A549 (cell line): ENCODE data around the gene ITPR3. TPM values are rescaled to one million over a fixed set of nuclear protein-coding genes. Genes with fewer than 3 reads are reported as not detected.
A peak's percentile ranks its signal among the peaks of the same experiment; 100 is the strongest.

Experiments used
- ATAC-seq, 2 experiments: fragments of 200-7000 bp in 1 of 2; fragments of >200 bp in 1 of 2; cut with Nextera tagmentation in 1 of 2; cut with Tn5 transposase in 1 of 2; 3 replicates each; pipeline versions ENCODE4 v1.8.0 to v1.9.1; 2018 to 2020; ENCODE audit warnings: mild to moderate bottlenecking in 1 of 2, moderate library complexity in 1 of 2
- CTCF ChIA-PET: fragments of 300-600 bp; sonication (Branson Sonifier 250); formaldehyde crosslinking; extraction: SDS; loops from one replicate; lab custom pipeline; 2021; ENCODE audit warnings: antibody characterized with exemption, inconsistent platforms; lab: Yijun Ruan, JAX
- POLR2A ChIA-PET: fragments of 350-600 bp; formaldehyde crosslinking; extraction: SDS; loops from one replicate; lab custom pipeline; 2021; ENCODE audit warnings: antibody characterized with exemption, inconsistent platforms; lab: Yijun Ruan, JAX
- DNase-seq, 2 experiments: peaks; one replicate each; pipeline versions ENCODE4 v3.0.0 to v3.0.0-alpha.2; 2011 to 2016; ENCODE audit warnings: low read depth in 1 of 2, low spot score in 1 of 2
- FAIRE-seq: peaks from 2 replicates; lab custom pipeline; 2011; peaks lifted over from hg19 to GRCh38; lab: Jason Lieb, UNC
- H3K27ac ChIP-seq, 2 experiments: fragments of >200 bp; sonication (Bioruptor Twin); formaldehyde crosslinking; 3 replicates each; pipeline ENCODE4 v1.5.1; 2016 to 2017
- H3K4me1 ChIP-seq: fragments of >200 bp; sonication (Bioruptor Twin); formaldehyde crosslinking; 3 replicates; pipeline ENCODE4 v1.6.1; 2016
- H3K4me2 ChIP-seq: fragments of >200 bp; sonication (Bioruptor Twin); formaldehyde crosslinking; 3 replicates; pipeline ENCODE4 v1.6.1; 2016
- H3K4me3 ChIP-seq: fragments of >200 bp; sonication (Bioruptor Twin); formaldehyde crosslinking; 3 replicates; pipeline ENCODE4 v1.5.1; 2016
- H3K9me3 ChIP-seq: fragments of >200 bp; sonication (Bioruptor Twin); formaldehyde crosslinking; 3 replicates; pipeline ENCODE4 v1.6.1; 2016
- CBX8 ChIP-seq: fragments of 200-600 bp; sonication (generic); IDR thresholded peaks from 2 replicates; pipeline ENCODE4 v1.6.1; 2016
- CEBPB ChIP-seq, 2 experiments: fragments of >200 bp in 1 of 2; sonication (Bioruptor Twin) in 1 of 2; formaldehyde crosslinking in 1 of 2; IDR thresholded peaks; 2 replicates each; pipeline ENCODE4 v1.6.1; 2012 to 2016
- EHMT2 ChIP-seq: fragments of 200-600 bp; sonication (generic); IDR thresholded peaks from 2 replicates; pipeline ENCODE4 v1.6.1; 2016; ENCODE audit warnings: antibody characterized with exemption, low read depth, mild to moderate bottlenecking, moderate library complexity
- EP300 ChIP-seq, 2 experiments: fragments of >200 bp; sonication (Bioruptor Twin); formaldehyde crosslinking; IDR thresholded peaks; 2 replicates in 1 of 2; 3 replicates in 1 of 2; pipeline ENCODE4 v1.6.1; 2016 to 2017
- HOXB13 ChIP-seq: fragments of 250-450 bp; sonication (Bioruptor Pico); IDR thresholded peaks from 2 replicates; pipeline ENCODE4 v1.5.0; 2020; ENCODE audit warnings: low read depth, mild to moderate bottlenecking, moderate library complexity
- MYC ChIP-seq: IDR thresholded peaks from 2 replicates; pipeline ENCODE4 v1.6.1; 2012; ENCODE audit warnings: mild to moderate bottlenecking, inconsistent platforms, low read length, improper control_type of control experiment, borderline replicate concordance
- NR3C1 ChIP-seq: fragments of >200 bp; sonication (Bioruptor Twin); formaldehyde crosslinking; IDR thresholded peaks from 3 replicates; pipeline ENCODE4 v1.6.1; 2017
- PHF8 ChIP-seq: fragments of 200-600 bp; sonication (generic); IDR thresholded peaks from 2 replicates; pipeline ENCODE4 v1.6.1; 2016; ENCODE audit warnings: low read depth, mild to moderate bottlenecking, antibody characterized with exemption, moderate library complexity, borderline replicate concordance
- POLR2AphosphoS2 ChIP-seq: conservative IDR thresholded peaks from 2 replicates; pipeline ENCODE4 v1.6.1; 2012; ENCODE audit warnings: low read length, improper control_type of control experiment, inconsistent platforms
- RARB ChIP-seq: fragments of 250-450 bp; sonication (Bioruptor Pico); IDR thresholded peaks from 2 replicates; pipeline ENCODE4 v1.8.0; 2021; ENCODE audit warnings: mild to moderate bottlenecking, moderate library complexity
- RCOR1 ChIP-seq: fragments of 150-350 bp; IDR thresholded peaks from 2 replicates; pipeline ENCODE4 v1.6.1; 2014; ENCODE audit warnings: antibody characterized with exemption, low read length, low read depth
- SMC3 ChIP-seq: fragments of >200 bp; sonication (Bioruptor Twin); formaldehyde crosslinking; IDR thresholded peaks from 3 replicates; pipeline ENCODE4 v1.6.1; 2018; ENCODE audit warnings: inconsistent platforms
- SREBF2 ChIP-seq: fragments of 450-650 bp; IDR thresholded peaks from 2 replicates; pipeline ENCODE4 v1.6.1; 2014; ENCODE audit warnings: mild to moderate bottlenecking, moderate library complexity
- ZFP36 ChIP-seq: fragments of 450-650 bp; IDR thresholded peaks from 2 replicates; pipeline ENCODE4 v1.6.1; 2014; ENCODE audit warnings: borderline replicate concordance; ENCODE audit not compliant: partially characterized antibody
- ZNF302 ChIP-seq: fragments of 250-450 bp; sonication (Bioruptor Pico); IDR thresholded peaks from 2 replicates; pipeline ENCODE4 v1.9.0; 2021; ENCODE audit warnings: inconsistent platforms, mild to moderate bottlenecking, moderate library complexity
- WGBS: methylation state at CpG from one replicate; pipeline ENCODE4 v1.1.6; 2017; ENCODE audit errors: missing lambda C conversion rate; 5-methylcytosine and 5-hydroxymethylcytosine counted together
- polyA plus RNA-seq, 4 experiments: library from polyadenylated mRNA; depleted of rRNA in 3 of 4; stranded (reverse); fragments of >200 nt; fragmentation: RNase III in 1 of 4; extraction: RNeasy Plus Mini Kit Qiagen cat#74134 plus additional on column Dnase treatment in 1 of 4; gene quantifications; 2 replicates in 3 of 4; 3 replicates in 1 of 4; pipeline ENCODE4 v1.2.3, GENCODE V29; 2011 to 2017
- TF ChIP-seq, protein P1 (sequence below): fragments of >200 bp; sonication (Bioruptor Twin); formaldehyde crosslinking; IDR thresholded peaks from 3 replicates; pipeline ENCODE4 v1.5.1; 2016
- TF ChIP-seq, protein P2 (sequence below): fragments of 250-450 bp; sonication (Bioruptor Pico); IDR thresholded peaks from 2 replicates; pipeline ENCODE4 v1.5.0; 2020; ENCODE audit warnings: low read depth, mild to moderate bottlenecking, moderate library complexity
- TF ChIP-seq, protein P3 (sequence below): fragments of 200-600 bp; sonication (generic); IDR thresholded peaks from 2 replicates; pipeline ENCODE4 v1.6.1; 2016; ENCODE audit warnings: antibody characterized with exemption, mild to moderate bottlenecking, moderate library complexity
- TF ChIP-seq, protein P4 (sequence below): IDR thresholded peaks from 2 replicates; pipeline ENCODE4 v1.6.1; 2012; ENCODE audit warnings: low read depth, borderline replicate concordance
- TF ChIP-seq, protein P5 (sequence below): fragments of 450-650 bp; IDR thresholded peaks from 2 replicates; pipeline ENCODE4 v1.6.1; 2014; ENCODE audit warnings: antibody characterized with exemption

ITPR3 gene
- polyA plus RNA-seq, 2 of the 4 experiments (the other 2 are of a cell fraction) = 17.6 to 20.8 TPM

DNA sequence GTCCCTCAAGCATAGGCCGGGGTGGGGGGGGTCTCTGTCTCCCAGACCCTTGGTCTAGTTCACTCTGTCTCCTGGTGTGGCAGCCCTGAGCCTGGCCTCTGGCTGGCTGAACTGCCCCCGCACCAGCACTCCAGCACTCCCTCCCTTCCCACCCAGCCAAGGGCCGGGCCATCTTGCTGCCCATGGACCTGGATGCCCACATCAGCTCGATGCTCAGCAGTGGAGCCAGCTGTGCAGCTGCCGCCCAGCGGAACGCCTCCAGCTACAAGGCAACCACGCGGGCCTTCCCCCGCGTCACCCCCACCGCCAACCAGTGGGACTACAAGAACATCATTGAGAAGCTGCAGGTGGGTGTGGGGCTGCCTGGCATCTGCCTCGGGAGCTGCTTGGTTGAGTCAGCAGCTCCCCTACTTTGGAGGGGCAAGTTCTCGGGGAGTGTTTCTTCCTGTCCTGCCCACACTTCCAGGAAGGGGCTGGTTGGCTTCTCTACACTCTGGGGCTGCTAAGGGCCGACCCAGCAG lies 62.0 kb downstream of the ITPR3 start:
- no peaks in the 10 kb centered on the region for H3K9me3 ChIP-seq
- CTCF ChIA-PET = interaction anchor here (0.7 to 2.2 kb wide), 5 partner anchors 9 to 98 kb away, joined by 3 to 19 read pairs (median 4); no protein-coding TSS in a partner anchor
- no peak overlapping the region for H3K27ac ChIP-seq
- ATAC-seq (no peak), DNase-seq (no peak), FAIRE-seq (no peak)
- 92% methylated on average over 2 of the region's 15 CpGs for WGBS
- H3K4me2 ChIP-seq = no peak overlapping the region
- TF ChIP-seq PHF8 (no peak), EP300 (IDR thresholded peaks at IDR 0.05) (no peak), HOXB13 (no peak), ZFP36 (no peak), CEBPB (IDR thresholded peaks at IDR 0.05) (no peak), SMC3 (no peak), SREBF2 (no peak), CBX8 (no peak), RARB (CRISPR knock-in tag) (no peak), RCOR1 (no peak), ZNF302 (CRISPR knock-in tag) (no peak), POLR2AphosphoS2 (no peak)
- TF ChIP-seq, protein P1, sequence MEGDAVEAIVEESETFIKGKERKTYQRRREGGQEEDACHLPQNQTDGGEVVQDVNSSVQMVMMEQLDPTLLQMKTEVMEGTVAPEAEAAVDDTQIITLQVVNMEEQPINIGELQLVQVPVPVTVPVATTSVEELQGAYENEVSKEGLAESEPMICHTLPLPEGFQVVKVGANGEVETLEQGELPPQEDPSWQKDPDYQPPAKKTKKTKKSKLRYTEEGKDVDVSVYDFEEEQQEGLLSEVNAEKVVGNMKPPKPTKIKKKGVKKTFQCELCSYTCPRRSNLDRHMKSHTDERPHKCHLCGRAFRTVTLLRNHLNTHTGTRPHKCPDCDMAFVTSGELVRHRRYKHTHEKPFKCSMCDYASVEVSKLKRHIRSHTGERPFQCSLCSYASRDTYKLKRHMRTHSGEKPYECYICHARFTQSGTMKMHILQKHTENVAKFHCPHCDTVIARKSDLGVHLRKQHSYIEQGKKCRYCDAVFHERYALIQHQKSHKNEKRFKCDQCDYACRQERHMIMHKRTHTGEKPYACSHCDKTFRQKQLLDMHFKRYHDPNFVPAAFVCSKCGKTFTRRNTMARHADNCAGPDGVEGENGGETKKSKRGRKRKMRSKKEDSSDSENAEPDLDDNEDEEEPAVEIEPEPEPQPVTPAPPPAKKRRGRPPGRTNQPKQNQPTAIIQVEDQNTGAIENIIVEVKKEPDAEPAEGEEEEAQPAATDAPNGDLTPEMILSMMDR = no peak
- TF ChIP-seq, protein P2, sequence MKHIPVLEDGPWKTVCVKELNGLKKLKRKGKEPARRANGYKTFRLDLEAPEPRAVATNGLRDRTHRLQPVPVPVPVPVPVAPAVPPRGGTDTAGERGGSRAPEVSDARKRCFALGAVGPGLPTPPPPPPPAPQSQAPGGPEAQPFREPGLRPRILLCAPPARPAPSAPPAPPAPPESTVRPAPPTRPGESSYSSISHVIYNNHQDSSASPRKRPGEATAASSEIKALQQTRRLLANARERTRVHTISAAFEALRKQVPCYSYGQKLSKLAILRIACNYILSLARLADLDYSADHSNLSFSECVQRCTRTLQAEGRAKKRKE (CRISPR knock-in tag) = no peak
- TF ChIP-seq, protein P3, sequence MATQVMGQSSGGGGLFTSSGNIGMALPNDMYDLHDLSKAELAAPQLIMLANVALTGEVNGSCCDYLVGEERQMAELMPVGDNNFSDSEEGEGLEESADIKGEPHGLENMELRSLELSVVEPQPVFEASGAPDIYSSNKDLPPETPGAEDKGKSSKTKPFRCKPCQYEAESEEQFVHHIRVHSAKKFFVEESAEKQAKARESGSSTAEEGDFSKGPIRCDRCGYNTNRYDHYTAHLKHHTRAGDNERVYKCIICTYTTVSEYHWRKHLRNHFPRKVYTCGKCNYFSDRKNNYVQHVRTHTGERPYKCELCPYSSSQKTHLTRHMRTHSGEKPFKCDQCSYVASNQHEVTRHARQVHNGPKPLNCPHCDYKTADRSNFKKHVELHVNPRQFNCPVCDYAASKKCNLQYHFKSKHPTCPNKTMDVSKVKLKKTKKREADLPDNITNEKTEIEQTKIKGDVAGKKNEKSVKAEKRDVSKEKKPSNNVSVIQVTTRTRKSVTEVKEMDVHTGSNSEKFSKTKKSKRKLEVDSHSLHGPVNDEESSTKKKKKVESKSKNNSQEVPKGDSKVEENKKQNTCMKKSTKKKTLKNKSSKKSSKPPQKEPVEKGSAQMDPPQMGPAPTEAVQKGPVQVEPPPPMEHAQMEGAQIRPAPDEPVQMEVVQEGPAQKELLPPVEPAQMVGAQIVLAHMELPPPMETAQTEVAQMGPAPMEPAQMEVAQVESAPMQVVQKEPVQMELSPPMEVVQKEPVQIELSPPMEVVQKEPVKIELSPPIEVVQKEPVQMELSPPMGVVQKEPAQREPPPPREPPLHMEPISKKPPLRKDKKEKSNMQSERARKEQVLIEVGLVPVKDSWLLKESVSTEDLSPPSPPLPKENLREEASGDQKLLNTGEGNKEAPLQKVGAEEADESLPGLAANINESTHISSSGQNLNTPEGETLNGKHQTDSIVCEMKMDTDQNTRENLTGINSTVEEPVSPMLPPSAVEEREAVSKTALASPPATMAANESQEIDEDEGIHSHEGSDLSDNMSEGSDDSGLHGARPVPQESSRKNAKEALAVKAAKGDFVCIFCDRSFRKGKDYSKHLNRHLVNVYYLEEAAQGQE = no peak
- TF ChIP-seq, protein P4, sequence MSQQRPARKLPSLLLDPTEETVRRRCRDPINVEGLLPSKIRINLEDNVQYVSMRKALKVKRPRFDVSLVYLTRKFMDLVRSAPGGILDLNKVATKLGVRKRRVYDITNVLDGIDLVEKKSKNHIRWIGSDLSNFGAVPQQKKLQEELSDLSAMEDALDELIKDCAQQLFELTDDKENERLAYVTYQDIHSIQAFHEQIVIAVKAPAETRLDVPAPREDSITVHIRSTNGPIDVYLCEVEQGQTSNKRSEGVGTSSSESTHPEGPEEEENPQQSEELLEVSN = no peak
- POLR2A ChIA-PET = no interaction called here
- H3K4me1 ChIP-seq = peaks cover 2% of the 10 kb centered on the region; the same call in 1 of the 3 replicates
- H3K4me3 ChIP-seq = no peak overlapping the region

DNA sequence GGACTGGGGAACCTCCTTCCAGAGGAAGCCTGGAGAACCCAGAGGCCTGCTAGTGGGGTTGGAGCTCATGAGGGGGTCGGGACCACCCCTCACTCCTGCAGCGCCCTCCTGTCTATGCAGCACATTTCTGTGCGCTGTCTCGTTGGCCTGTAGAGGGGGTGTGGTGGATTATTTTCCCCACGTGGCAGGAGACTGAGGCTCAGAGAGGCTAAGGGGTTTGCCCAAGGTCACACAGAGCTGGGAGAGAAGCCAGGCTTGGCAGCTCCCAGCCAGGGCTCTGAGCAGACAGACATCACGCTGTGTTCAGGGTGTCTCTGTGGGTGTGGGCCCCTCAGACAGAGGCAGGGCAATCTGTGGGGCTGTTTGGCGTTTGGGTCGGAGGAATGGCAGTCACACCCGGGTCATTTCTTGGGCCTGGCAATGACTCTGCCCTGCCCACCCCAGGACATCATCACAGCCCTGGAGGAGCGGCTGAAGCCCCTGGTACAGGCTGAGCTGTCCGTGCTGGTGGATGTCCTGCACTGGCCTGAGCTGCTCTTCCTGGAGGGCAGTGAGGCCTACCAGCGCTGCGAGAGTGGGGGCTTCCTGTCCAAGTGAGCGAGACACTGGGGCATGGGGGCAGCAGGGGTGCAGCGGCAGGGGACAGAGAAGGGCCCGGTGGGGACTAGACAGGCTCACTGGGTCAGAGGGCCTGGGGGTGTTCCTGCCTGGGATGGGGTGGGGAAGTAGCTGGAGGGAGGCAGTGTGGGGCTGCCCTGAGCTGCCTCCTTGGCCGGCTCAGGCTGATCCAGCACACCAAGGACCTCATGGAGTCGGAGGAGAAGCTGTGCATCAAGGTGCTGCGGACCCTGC lies 62.7 kb downstream of the ITPR3 start:
- CTCF ChIA-PET = interaction anchor here (0.7 to 2.2 kb wide), 6 partner anchors 10 to 99 kb away, joined by 3 to 19 read pairs (median 4); no protein-coding TSS in a partner anchor
- H3K4me3 ChIP-seq = no peak overlapping the region
- no peaks in the 10 kb centered on the region for H3K9me3 ChIP-seq
- no peak overlapping the region for H3K27ac ChIP-seq
- 85% methylated on average over 13 of the region's 19 CpGs for WGBS
- H3K4me2 ChIP-seq = no peak overlapping the region
- DNase-seq (no peak), FAIRE-seq (no peak)
- TF ChIP-seq, protein P5, sequence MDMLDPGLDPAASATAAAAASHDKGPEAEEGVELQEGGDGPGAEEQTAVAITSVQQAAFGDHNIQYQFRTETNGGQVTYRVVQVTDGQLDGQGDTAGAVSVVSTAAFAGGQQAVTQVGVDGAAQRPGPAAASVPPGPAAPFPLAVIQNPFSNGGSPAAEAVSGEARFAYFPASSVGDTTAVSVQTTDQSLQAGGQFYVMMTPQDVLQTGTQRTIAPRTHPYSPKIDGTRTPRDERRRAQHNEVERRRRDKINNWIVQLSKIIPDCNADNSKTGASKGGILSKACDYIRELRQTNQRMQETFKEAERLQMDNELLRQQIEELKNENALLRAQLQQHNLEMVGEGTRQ = no peak
- TF ChIP-seq ZFP36 (peak; percentile 38), MYC (no peak), EHMT2 (no peak), NR3C1 (no peak)
- TF ChIP-seq, protein P3 = no peak
- TF ChIP-seq, all 56 proteins: peak for 1
- no peak for ATAC-seq
- POLR2A ChIA-PET = no interaction called here
- no peaks in the 10 kb centered on the region for H3K4me1 ChIP-seq
